ENCODE data around the gene SESTD1.

The SESTD1 gene, protein sequence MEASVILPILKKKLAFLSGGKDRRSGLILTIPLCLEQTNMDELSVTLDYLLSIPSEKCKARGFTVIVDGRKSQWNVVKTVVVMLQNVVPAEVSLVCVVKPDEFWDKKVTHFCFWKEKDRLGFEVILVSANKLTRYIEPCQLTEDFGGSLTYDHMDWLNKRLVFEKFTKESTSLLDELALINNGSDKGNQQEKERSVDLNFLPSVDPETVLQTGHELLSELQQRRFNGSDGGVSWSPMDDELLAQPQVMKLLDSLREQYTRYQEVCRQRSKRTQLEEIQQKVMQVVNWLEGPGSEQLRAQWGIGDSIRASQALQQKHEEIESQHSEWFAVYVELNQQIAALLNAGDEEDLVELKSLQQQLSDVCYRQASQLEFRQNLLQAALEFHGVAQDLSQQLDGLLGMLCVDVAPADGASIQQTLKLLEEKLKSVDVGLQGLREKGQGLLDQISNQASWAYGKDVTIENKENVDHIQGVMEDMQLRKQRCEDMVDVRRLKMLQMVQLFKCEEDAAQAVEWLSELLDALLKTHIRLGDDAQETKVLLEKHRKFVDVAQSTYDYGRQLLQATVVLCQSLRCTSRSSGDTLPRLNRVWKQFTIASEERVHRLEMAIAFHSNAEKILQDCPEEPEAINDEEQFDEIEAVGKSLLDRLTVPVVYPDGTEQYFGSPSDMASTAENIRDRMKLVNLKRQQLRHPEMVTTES

DNA sequence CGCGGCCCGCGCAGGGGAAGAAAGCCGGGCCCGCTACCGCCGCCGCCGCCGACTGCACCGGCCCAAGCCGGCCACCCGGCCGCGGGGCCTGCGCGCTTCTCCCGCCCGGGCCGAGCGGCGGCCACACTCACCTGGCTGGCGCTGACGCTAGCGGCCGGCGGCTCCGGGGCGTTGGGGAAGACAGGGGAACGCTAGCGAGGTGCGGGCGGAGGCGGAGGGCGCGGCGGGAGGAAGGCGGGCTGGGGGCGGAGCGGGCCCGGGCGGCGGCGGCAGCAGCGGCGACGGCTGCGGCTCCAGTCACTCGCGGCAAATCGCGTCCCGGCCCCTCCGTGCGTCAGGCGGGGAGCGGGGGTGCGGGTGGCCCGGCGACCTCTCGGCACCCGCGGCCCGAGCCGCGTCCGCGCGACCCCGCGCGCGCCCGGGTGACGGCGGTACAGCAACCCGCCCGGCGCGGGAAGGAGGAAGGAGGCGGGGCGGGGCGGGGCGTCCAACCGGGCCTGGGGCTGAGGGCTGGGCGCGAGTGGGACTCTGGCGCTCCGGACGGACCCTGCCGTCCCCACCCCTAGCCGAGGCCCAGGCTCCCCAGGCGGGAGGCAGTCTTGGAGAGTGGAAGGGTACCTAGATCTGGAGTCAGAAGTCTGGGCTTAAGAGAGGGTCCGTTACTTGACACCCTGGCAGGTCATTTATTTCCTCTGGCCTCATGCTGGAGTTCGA, at the start of gene SESTD1:
Gene SESTD1, minus strand, starts transcription at position 465 of the 714 bp plus-strand sequence. CDS start 72,991 bp downstream, outside the sequence.
- peak in 45 of 56 donors; percentile 21 to 78 (median 48) for DNase-seq

DNA sequence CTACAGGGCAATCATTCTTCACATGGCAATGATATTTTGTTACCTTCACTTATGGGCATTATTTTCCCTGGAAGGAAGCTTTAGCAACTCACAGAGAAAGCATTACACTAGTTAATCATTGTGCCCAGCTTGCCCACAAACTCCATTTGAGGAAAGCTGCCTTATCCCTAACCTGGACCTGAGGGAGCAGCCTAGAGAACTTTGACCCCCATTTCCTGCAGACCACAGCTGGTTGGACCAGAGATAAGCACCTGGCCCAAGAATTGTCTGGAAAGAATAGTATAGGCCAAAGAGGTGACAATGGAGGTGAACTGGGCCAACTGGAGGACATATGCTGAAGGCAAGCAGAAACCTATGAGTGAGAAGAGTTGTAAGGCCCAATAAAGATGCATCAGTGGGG, 48.4 kb upstream of the SESTD1 start:
- no peak for DNase-seq

DNA sequence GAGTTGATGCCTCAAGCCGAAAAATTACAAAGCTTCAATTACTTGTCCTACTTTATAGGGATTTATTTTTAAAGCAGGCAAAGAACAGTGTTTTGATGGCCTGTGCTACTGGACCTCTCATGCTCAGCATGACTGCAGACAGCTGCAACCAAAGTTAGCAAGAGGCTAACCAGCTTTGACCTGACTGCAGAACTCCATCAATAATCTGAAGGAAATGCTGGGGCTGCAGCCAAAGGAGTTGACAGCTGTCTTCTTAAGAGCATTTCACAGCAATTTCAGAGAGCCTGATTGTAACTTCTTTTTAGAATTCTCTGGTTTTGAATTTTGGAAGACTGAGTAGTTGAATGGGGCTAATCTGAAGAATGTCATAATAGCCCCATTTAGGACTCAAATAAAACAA, 46.5 kb upstream of the SESTD1 start:
- DNase-seq, result peak in 2 of 56 donors; percentile 7 to 9

DNA sequence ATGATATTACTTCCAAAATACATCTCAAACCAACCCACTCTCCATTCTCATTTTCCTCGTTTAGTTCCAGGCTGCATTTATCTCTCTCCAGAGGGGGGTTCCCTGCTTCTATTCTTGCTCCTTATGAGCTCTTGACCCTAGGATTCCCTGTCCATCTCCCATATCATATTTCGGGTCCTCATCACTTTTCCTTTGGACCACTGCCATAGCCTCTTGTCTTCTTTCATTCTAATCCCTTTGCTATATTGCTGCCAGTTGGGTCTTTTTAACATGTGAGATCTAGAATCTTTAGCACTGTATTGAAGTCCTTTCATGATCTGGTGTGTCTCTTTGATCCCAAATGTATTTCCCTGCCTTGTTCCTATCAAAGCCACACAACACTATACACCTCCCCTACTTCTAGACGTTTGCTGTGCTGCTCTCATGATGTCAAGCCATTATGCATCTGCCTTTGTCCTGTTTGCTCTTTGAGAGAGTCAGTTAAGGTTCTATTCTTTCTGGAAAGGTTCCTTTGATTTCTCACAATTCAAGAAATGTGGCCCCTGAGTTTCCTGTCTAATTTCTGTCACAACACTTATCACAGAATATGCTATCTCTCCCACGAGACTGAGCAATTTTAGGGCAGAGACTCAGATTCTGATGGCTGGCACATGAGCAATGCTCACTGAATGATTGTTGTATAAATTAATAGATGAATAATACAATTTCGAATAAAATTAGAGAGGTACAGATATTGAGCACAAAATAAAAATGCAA, 43.2 kb upstream of the SESTD1 start:
- no peak for DNase-seq

DNA sequence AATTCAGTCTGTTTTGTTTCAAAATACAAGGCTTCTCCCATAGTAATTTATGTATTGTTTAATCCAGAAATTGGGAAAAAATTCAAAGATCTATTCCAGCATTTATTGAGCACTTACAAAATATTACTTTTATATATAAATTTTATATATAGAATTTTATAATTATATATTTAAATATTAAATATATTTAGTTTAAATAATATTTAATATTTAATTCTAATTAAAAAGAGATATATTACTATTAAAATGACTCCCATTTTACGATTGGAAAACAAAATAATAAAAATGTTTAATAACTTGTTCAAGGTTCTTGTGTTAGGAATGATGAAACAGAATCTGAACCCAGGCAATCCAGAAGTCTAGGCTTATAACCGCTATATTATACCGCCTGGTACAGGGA, 40.5 kb upstream of the SESTD1 start:
- DNase-seq, result no peak

DNA sequence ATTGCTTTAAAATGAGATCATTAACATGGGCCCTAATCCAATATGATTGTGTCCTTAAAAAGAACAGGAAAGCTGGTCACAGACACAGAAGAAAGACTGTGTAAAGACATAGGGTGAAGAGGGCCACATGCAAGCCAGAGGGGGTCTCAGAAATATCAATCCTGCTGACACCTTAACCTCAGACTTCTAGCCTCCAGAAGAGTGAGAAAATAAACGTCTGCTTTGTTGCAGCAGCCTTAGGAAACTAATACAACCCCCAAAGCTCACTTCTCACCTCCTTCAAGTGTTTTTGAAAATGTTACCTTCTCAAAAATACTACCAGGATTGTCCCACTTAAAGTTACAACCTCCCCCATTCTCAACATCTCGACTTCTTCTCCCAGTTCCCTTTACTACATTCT, 39.8 kb upstream of the SESTD1 start:
- DNase-seq, result no peak

DNA sequence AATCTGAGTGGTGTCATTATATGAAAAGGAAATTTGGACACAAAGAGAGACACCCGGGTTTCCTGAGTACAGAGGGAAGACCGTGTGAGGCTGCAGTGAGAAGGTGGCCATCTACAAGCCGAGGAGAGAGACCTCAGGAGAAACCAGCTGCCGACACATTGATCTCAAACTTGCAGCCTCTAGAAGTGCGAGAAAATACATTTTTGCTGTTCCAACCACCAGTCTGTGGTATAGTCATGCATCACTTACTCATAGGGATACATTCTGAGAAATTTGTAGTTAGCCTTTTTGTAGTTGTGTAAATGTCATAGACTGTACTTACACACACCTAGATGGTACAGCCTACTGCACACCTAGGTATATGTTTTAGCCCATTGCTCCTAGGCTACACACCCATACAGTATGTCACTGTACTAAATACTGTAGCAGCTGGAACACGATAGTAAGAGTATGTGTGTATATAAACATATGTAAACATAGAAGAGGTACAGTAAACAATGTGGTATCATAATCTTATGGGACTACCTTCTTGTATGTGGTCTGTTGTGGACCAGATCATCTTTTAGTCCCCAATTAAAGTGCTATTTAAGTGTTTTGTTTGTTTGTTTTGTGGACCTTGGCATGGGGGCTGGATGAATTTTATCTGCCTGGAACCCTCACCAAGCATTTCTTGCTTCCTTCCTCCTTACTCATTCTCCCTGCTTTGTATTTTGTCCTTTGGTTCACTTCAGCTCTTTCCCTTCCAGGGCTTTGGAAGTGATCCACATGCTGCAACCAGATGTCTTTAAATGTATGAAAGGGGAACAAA, 38.3 kb upstream of the SESTD1 start:
- DNase-seq, result no peak

DNA sequence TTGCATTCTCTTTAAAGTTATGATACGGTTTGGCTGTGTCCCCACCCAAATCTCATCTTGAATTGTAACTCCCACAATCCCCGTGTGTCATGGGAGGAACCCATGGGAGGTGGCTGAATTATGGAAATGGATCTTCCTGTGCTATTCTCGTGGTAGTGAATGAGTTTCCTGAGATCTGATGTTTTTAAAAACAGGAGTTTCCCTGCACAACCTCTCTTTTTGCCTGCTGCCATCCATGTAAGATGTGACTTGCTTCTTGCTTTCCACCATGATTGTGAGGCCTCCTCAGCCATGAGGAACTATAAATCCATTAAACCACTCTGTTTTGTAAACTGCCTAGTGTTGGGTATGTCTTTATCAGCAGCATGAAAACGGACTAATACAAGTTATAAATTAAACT, 37.5 kb upstream of the SESTD1 start:
- DNase-seq, result no peak

DNA sequence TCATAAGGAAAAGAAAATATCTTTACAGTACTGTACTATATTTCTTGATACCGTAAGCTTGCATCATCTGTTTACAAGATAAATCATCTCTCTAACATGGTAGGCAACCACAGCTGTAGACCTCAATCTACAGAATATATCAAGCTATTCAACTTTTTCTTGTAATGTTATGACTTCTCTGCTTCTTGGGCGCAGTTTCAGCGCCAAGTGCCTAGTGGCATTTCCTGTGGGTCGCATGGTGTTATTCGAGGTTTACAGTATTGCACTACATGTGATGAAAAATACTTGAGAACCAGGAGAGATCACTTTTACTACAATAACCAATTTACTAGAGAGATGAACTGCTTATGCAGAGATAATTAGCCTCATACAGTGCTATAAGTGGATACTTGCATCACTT, 34.0 kb upstream of the SESTD1 start:
- no peak for DNase-seq

DNA sequence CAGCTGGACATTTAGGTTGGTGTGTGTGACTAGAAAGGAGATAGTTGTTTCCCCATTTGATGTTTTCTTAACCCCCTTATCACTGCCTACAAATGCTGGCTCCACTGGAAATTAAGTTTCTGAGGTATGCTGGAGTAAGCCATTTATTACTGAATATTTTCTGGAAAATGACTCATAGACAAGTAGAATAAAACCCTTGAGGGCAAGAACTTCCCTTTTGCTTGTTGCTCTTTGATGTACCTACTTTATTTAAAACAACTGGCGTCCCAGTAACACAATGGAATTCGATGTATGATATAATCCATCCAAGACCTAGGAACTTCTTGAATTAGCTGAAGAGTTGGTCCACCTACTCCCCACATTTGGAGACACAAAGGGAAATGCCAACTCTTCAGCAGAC, 33.3 kb upstream of the SESTD1 start:
- no peak for DNase-seq

DNA sequence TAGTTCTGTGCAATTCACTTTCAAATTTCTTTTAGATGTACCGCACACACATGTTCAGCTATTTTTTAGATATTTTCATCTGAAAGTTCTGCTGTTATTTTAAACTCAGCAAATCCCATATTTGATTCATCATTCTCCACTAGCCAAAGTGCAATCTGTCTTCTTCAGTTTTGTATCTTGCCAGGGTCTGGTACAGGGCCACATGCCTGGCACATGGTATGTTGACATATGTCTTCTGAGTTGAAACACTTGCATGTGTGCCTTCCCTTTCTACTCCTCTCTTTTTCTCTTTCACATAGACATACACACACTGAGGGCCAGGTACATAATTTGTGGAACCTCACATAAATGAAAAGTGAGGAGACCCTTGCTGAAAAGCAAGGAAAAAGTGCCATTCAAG, 25.7 kb upstream of the SESTD1 start:
- DNase-seq, result no peak

DNA sequence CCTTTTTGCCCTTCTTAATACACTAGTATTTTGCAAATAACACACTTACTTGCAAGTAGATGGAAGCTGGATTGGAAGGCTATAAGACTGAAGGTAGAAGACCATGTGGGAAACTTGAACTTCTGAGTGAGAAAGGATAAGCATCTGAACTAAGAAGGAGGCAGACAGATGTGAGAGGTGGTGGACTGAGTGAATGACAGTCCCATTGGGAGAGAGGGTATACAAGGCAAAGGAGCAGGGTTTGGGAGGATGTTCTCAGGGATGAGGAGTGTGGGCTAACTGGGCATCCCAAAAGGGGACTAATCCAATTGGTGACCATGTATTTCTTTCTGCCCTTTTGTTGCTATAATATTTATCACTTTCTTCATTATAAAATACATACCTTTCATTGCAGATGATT, 20.4 kb upstream of the SESTD1 start:
- no peak for DNase-seq

DNA sequence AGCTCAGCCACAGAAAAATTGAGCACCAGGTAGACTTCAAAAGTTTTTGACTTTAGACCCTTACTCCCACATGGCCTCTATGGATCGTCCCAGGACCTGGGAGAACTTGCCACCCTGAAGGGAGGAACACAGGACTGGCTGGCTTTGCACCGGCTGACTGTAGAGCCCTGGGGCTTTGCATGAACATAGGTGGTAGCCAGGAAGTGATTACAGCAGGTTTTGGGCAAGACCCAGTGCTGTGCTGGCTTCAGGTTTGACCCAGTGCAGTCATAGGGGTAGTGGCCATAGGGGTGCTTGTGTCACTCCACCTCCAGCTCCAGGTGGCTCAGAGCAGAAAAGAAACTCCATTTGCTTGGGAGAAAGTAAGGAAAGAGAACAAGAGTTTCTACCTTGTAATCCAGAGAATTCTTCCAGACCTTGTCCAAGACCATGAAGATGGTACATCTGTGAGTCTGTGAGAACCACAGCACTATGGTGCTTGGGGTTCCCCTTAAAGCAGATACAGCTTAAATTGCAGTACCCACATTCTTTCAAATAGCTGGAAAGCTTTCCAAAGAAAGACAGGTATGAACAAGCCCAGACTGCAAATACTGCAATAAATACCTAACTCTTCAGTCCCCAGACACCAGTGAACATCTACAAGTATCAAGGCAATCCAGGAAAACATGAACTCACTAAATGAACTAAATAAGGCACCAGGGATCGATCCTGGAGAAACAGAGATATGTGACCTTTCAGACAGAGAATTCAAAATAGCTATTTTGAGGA, 13.0 kb upstream of the SESTD1 start:
- no peak for DNase-seq

DNA sequence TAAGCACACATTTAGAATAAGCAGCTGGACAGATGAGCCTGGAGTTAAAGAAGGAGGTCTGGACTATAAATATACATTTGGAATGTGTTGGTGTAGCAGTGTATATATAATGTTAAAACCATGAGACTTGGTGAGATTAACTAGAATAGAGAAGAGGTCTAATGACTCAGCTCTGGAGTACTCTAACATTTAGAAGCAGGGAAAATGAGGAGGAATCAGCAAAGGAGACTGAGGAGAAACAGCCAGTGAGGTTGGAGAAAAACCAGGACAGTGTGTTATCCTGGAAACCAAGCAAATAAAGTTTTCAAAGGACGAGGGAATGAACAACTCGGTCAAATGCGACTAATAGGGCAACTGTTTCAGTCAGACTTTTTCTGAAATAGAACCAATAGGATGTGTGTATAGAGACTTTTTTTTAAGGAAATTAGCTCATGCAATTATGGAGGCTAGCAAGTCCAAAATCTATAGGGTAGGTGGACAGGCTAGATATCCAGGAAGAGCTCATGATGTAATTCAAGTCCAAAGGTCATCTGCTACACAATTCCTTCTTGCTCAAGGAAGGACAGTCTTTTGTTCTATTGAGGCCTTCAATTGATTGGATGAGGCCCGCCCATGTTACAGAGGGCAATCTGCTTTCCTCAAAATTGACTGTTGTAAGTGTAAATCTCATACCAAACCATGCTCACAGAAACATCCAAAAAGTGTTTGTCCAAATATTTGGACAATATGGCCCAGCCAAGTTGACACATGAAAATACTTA, 10.8 kb upstream of the SESTD1 start:
- no peak for DNase-seq

DNA sequence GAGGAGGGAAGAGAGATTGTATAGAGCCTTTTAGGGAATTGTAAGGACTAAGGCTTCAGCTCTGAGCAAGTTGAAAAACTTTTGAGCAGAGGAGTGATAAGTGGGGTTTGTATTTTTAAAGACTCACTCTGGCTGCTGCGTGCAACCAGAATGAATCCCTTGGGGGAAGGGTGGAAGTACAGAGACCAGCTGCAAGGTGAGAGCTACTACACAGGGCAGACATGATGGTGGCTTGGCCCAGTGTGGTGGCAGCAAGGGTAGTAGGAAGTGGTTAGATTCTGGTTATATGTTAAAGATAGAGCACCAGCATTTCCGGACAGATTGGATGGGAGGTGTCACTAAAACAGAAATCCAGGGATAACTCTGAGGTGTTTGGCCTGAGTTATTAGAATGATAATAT, 10.1 kb upstream of the SESTD1 start:
- no peak for DNase-seq

DNA sequence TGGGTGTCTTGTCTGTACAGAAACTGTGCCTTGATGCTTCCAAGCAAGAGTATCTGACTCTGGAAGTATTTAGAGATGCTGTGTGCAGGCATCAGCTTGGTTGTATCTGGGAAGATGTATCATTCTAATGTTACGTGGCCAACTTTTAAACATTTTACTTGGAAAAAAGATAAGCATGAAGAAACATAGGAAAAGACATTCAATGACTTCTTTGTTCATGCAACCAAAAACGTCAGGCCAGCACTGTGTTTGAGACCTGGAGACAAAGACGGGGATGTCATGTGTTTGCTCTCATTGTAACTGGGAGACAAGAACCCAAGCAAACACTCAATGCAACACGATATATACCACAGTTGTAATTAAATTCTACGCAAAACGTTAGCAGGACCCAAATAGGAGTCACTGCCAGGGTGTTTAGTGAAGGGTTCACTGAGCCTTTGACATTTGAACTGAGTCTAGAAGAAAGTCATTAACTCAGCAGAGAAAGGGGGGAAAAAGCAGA, 8.9 kb upstream of the SESTD1 start:
- peak in 14 of 56 donors; percentile 5 to 47 (median 23) for DNase-seq

DNA sequence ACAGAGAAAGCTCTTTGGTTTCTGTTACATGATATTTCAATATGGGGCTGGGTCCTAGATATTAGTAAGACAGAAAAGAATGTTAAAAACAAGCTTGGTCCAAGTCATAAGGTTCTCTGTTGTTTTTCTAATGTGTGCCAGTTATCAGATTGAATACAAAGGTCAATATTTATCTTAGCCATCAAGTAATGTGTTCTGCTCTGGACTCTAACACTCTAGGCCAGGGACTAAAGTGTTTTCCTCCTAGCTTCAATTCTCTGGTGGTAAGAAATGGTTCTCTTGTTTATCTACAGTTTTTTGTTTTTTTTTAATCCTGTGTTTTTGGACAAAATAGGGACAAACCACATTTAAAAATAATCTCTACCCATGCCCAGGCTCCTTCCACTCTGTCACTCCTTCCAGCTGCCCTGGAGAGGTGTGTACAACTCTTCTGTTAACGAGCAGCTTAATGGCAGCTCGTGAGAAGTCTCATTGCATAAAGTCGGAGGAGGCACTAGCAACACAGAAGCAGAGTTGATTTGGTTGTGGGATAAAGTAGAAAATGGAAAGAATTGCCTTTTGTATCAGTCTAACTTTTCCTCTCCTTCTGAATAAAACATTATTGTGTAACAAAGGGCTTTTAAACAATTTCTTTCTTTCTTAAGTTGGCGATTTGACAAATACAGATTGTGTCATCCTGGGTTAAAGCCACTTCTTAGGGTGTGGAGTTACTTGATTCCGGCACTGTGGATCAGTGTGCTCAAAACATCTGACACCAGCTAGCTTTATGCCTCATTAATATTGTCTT, 8.0 kb upstream of the SESTD1 start:
- peak in 9 of 56 donors; percentile 7 to 44 (median 18) for DNase-seq

DNA sequence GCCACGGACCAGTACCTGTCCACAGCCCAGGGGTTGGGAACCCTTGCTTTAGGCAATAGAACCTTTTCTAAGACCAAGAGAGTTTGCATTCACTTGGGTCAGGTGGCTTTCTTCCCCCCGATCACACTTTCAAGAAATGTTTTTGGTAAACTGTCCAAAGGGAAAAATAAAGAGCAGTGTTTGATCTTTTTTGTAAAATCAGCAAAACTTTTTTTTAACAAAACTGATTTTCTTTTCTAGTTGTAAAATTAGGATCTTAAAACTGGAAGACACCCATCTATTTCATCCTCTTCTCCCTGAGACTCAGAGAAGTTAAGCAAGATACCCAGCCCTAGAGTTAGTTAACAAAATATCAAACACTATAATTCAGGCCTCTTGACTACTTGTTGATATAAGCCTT, 6.1 kb upstream of the SESTD1 start:
- no peak for DNase-seq

Data from amygdala (tissue), 56 donors.